ENCODE results near the gene TAL1.

- TF ChIP-seq CTCF (conservative IDR thresholded peaks at IDR 0.05; ENCODE audit: low read depth in 2 of 2), result no peak
- no peak for TF ChIP-seq EZH2phosphoT487 (IDR thresholded peaks at IDR 0.05; ENCODE audit: unreplicated experiment)
- TF ChIP-seq EZH2 (IDR thresholded peaks at IDR 0.05; ENCODE audit: low read depth, unreplicated experiment), result no peak
- TF ChIP-seq REST (IDR thresholded peaks at IDR 0.05; ENCODE audit: unreplicated experiment), result no peak
- no peak for TF ChIP-seq POLR2AphosphoS5 (IDR thresholded peaks at IDR 0.05; ENCODE audit: low read depth)
- no peak for TF ChIP-seq ZNF462 (CRISPR knock-in tag; IDR thresholded peaks at IDR 0.05)
- no peak for TF ChIP-seq ZNF114 (CRISPR knock-in tag; IDR thresholded peaks at IDR 0.05)
- TF ChIP-seq CREB1 (CRISPR knock-in tag; IDR thresholded peaks at IDR 0.05; ENCODE audit: low read depth), result no peak
- no peak for TF ChIP-seq STAT1 (IDR thresholded peaks at IDR 0.05; ENCODE audit: unreplicated experiment)
- no peak for TF ChIP-seq ETS1 (IDR thresholded peaks at IDR 0.05)
- no peak for TF ChIP-seq JUNB (IDR thresholded peaks at IDR 0.05; ENCODE audit: unreplicated experiment)
- no peak for TF ChIP-seq NANOG (IDR thresholded peaks at IDR 0.05; ENCODE audit: borderline replicate concordance)
Measured at GRCh38 chr1:47214549-47214948, 17.5 kb downstream of the TAL1 start.
